Islet precursor cell (in vitro differentiated cells): ENCODE data around the gene PLD5.
"Not testable (repeated sequence)": the region's sequence is repeated elsewhere in the genome, so short reads cannot be mapped to it uniquely, and the experiment has no call there.

Experiments
- DNase-seq: peaks from one replicate; pipeline ENCODE4 v3.0.0-alpha.2; 2018

PLD5 gene

DNA sequence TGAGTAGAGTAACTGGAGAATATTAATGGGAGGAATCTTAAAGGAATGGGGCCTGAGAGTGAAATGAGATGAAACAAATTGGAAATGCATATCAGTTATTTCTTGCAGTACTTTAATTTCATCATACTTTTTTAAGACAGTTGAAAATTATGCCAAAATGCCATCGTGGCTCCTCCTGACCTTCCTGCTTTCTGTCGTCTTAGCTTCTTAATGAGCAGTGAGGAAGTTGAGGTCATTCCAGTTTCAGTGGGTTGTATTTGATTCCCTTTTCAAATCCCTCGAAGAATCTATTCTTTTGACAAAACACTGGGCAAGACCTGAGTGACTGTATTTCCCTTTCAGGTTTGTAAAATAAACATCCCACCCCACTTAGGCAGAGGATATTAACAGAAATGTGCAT is 390.7 kb downstream of the PLD5 start:
- no peak for DNase-seq

DNA sequence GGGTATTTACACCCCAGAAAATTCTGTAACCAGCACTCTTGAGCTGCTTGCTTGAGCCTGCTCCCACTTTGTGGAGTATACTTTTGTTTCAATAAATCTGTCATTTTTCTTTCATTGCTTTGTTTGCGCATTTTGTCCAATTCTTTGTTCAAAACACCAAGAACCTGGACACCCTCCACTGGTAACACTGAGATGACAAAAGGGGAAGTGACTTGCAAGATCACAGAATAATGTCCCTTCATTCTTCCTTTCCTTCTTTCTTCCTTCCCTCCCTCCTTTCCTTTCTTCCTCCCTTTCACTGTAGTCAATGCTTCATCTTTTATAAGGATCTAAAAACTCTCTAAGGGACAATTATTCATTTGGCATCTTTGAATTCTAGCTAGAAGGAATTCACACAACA is 391.1 kb downstream of the PLD5 start:
- DNase-seq: no peak

DNA sequence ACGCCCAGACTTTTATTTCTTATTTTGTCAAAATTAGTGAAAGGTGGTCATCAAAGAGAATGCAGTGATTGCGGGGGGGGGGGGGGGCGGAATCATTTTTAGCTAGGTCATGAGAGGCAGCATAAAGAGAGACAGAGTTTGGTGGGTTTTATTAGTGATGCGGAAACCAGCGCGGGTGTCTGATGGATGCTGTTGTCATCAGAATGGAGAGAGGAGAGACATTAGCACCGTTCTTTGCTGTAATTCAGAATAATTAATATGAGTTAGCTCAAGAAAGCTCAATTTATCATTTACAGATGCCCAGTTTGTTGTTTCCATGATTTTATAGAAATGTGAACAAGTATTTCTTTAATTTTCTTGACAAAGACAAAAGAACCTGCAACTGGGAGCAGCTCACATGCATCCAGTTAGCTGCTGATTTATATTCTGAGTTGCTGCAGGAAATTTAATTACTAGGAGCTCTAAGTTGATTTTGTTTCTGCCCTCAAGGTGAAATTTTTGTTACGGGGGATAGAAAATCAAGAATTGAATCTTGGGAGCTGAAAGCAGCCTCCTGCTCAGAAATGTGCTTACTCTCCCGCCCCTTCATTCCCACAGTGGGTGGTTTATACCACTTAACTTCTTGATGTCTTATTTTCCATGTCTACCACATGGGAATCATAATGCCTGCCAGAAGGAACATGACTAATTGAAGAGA is 392.2 kb downstream of the PLD5 start:
- no peak for DNase-seq

DNA sequence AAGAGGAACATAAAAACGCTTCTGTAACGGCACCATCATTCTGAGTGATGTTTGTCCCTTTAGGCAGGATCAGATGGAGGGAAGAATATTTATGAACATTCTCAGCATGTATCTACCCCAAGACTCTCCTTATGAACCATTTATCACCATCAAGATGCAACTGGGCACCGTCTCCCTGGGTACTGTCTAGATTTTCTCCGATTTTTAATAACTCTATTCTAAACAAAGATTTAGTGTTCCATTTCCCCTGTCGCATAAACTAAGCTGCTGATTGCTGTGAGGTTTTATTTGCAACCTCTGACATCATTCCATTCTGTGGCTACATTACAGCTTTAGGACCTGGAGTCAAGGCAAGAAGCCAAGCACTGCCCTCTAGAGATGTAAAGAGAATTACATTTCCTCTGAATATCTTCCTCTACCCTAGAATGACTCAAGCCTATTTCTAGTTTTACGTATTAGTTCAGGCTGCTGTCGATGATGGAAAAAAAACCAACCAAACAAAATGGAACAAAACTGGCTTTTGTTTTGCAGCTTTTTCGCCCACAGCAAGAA is 395.5 kb downstream of the PLD5 start:
- no peak for DNase-seq

DNA sequence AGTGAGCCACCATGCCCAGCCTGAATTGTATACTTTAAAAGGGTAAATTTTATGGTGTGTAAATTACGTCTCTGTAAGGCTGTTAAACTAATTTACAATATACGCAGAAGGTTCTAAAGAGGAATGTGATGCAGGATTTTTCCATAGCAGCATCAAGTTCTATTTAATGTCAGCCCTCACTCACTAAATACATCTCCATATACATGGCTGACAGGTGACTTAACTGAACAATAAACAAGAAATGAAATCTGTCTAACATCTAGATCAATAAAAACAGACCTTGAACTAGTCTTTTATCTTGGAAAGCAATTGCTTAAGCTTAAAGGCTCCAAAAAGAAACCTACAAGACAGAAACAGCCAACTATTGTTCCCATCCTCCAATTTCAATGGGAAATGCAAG is 404.1 kb downstream of the PLD5 start:
- DNase-seq: no peak

DNA sequence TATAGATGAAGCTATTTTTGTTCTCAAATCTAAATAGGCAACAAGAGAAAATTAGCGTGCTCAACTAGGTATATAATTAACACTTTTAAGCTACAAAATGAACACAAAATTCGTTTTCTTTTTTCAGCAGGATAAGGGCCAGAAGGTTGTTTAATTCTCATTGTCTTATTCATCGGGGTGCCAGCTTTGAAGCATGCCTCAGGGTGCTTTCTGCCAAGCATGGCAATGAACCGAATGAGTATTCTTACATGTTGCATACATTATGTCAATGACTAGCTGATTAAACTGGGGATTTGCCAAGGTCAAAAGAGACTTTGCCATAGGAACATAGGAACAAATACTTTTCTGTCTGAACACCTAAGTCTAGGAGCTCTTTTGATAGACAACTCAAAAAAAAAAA is 423.6 kb downstream of the PLD5 start:
- DNase-seq: no peak

DNA sequence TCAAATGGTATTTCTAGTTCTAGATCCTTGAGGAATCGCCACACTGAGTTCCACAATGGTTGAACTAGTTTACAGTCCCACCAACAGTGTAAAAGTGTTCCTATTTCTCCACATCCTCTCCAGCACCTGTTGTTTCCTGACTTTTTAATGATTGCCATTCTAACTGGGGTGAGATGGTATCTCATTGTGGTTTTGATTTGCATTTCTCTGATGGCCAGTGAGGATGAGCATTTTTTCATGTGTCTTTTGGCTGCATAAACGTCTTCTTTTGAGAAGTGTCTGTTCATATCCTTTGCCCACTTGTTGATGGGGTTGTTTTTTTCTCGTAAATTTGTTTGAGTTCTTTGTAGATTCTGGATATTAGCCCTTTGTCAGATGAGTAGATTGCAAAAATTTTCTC is 427.2 kb downstream of the PLD5 start:
- not testable (repeated sequence) for DNase-seq

DNA sequence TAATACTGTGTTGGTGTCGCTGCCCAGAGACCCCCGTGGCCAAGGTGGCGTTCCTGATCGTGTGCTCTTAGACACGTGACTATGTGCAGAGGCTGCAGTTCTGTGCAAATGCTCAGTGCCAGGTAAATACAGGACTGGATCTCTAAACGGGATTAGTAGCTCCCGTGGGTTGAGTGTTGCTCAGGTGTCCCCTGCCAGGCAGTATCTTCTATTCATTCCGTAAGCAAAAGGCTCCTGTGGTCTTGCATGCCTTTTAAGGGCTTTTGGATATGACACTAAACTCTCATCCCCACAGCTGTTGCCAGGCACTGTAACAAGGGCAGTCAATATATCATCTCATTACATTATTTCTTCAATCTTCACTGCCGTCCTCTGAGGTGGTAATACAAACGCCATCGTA is 431.4 kb downstream of the PLD5 start:
- no peak for DNase-seq

DNA sequence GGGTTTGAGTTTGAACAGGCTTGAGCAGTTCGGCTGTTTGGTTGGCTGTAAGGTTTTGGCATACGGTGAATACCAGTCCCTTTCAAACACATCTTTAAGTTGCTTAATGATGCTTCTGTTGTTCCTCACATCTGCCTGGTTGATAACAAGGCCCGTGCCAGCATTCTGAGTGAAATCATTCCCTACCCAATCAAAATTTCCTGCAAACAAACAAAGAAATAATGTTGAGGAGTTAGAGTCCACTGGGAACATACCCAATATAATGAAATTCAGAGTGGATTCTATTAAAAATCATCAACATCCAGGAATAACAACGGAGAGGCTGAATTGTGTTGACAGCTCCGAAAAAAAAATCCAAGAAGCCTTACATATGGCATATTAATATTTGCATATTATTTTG is 434.6 kb downstream of the PLD5 start:
- no peak for DNase-seq

DNA sequence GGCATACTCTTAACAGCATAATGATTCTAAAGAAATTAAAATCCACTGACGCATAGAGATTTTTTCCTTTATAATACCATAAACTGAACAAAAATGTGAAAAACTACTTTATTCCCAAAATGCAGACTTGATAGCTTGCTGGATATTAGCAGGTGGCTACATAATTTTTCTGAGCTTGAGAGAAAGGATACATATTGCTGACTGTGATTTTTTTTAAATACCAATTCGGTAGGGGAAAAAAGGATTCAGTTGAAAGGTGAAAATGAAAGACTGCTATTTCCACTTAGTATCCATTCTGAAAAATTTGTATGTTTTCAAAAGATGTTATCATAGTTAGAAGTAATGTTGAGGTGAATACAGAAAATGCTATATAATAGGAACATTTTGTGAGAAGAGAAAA is 435.6 kb downstream of the PLD5 start:
- no peak for DNase-seq

DNA sequence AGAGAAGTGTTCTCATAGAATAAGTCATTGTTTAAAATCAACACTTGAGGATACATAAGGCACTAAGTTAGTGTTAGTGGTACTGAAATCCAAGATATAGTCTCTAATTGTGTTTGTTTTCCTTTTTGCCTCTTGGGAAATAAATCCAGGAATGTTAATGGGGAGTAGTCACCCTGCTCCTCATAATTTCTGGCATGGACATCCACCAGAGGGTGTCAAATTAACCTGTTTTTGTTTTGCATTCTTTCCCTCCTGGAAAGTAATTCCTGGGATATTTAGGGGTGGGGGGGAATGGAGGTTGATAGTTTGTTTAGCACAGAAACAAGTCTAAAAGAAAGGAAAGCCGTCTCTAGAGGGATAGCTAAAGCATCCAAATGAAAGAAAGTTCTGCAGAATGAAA is 437.8 kb downstream of the PLD5 start:
- DNase-seq: no peak

DNA sequence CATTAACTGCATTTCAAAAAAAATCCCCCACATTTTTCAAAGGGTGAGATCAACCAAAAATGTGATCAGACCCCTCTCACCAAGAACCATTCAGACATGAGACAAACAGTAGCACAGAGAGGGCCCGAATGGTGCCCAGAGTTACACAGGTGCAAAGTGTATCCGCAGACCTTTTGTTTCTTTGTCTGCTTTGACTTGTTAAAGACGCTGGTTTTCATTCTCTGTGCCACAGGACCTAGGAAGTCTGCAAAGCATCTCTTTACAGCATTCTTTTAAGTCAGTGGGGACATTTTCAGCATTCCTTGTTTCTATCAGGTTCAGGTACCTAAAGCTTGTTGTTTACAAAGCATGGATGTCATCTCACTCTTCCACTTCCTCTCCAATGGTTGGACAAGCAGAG is 438.4 kb downstream of the PLD5 start:
- DNase-seq: peak; percentile 87

DNA sequence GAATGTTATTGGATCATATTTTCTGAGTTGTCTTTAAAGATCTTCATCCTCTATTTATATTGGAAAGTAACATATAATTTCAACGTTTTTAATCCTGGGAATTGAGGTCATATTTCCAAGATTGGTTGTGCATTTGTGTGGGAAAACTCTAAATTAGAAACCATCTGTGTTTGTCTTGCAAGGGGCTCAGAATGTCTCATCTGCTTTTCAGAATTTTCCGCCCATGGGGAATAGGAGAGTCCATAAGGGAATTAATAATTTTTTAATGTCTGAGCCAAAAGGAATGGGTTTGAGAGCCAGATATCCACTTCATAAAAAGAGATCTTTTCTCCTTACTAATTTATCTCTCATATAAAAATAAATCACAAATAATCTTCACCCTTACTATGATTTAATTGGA is 440.8 kb downstream of the PLD5 start:
- no peak for DNase-seq

DNA sequence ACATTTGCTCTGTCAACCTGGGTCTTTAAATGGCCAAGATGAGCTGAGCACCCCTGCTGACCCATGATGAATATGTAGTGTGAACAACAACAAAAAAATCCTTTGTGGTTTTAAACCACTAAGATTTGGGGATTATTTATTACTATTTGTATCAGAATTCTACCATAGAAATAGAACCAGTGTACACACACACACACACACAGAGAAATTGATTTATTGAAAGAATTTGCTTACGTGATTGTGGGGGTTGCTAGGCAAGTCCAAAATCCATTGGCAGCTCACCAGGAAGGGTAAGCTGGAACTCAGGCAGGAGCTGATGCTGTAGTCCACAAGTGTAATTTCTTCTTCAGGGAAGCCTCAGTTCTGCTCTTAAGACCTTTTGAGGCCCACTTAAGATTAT is 443.1 kb downstream of the PLD5 start:
- DNase-seq: no peak

DNA sequence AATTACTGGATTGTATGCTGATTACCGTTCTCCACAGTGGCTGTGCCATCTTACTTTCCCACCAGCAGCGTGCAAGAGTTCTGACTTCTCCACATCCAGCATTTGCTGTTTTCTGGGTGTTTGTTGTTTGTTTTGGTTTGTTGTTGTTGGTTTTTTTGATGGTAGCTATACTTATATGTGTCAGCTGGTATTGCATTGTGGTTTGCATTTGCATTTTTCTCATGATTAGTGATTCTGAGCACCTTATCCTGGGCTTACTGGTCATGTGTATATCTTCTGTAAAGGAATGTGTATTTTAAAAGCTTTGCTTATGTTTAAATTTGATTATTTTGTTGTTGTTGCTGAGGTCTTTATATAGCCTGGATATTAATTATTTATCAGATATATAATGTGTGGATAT is 458.7 kb downstream of the PLD5 start:
- no peak for DNase-seq

DNA sequence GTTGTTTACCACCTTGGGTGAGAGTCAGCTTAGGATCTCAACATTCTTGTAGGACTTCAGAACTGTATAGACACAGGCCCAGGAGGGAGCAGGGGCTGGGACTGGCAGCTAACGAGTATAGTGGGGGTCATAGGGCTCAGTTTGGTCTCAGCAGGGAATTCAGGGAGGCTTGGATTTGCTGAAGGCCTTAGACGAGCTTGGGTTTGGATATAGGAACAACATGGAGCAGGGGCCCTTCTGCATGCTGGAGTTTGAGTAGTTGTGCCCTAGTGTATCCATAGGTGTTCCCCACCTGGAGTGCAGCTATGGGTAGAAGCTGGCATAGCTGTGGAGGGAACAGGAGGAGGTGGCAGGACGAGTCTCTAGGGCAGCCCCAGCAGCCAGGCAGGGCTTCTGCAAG is 462.2 kb downstream of the PLD5 start:
- DNase-seq: no peak

DNA sequence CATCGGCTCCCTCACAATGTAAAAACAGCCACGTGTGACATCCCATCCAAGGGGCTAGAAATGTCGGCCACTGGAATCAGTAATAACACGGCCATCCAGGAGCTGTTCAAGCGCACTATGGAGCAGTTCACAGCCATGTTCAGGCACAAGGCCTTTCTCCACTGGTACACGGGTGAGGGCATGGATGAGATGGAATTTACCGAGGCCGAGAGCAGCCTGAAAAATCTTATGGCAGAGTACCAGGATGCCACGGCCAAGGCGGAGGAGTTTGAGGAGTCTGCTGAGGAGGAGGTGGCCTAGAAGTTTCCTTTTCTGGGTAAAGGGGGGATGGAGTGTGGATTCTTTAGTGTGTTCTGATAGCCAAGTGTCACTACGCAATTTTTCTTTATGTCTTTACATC is 464.5 kb downstream of the PLD5 start:
- no peak for DNase-seq

DNA sequence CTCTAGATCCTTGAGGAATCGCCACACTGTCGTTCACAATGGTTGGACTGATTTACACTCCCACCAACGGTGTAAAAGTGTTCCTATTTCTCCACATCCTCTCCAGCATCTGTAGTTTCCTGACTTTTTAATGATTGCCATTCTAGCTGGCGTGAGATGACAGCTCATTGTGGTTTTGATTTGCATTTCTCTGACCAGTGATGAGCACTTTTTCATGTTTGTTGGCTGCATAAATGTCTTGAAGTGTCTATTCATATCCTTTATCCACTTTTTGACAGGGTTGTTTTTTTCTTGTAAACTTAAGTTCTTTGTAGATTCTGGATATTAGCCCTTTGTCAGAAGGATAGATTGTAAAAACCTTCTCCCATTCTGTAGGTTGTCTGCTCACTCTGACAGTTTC is 465.9 kb downstream of the PLD5 start:
- DNase-seq: not testable (repeated sequence)

DNA sequence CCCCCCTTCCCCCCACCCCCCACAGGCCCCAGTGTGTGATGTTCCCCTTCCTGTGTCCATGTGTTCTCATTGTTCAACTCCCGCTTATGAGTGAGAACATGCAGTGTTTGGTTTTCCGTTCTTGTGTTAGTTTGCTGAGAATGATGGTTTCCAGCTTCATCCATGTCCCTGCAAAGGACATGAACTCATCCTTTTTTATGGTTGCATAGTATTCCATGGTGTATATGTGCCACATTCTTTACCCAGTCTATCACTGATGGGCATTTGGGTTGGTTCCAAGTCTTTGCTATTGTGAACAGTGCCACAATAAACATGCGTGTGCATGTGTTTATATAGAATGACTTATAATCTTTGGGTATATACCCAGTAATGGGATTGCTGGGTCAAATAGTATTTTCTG is 466.3 kb downstream of the PLD5 start:
- DNase-seq: not testable (repeated sequence)

DNA sequence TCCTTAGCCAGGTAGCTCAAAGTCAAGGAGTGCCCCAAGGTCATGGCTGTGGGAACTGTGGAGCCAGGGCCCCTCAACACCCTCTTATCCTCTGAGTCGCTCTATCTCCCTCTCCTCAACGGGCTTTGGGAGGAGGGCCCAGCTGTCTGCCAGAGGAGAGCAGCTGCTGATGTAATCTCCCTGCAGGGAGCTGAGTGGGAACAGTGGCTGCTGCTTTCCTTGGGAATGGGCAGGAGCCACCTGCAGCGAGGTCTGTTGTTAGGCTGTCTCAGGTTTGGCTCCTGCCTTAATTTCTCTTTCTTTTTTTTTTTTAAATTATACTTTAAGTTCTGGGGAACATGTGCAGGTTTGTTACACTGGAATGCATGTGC is 466.8 kb downstream of the PLD5 start:
- DNase-seq: no peak

DNA sequence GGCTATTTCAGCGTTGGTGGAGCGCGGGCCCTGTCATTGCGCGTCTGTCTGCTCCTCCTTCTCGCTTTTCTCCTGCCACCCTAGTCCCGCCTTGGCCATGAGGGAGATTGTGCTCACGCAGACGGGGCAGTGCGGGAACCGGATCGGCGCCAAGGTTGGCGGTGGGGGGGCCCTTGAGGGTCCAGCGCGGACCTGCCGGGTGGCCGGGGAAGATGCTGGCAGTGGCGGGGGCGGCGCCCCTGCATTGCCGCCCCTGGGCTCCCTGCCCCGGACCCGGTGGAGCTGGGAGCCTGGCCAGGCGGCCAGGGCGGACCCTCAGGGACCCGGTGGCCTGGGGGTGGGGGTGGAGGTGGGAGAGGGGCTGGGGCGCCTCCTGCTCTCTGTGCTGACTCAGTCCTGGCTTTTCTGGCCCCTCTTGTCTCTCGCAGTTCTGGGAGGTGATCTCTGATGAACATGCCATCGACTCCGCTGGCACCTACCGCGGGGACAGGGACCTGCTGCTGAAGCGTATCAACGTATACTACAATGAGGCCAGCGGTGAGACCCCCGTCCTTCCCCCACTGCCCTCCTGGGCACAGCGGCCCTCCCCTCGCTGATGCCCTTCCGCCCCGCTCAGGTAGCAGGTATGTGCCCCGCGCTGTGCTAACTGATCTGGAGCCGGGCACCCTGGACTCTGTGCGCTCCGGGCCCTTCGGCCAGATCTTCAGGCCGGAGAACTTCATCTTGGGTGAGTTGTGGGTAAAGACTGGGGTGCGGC is 467.3 kb downstream of the PLD5 start:
- DNase-seq: peak; percentile 42

DNA sequence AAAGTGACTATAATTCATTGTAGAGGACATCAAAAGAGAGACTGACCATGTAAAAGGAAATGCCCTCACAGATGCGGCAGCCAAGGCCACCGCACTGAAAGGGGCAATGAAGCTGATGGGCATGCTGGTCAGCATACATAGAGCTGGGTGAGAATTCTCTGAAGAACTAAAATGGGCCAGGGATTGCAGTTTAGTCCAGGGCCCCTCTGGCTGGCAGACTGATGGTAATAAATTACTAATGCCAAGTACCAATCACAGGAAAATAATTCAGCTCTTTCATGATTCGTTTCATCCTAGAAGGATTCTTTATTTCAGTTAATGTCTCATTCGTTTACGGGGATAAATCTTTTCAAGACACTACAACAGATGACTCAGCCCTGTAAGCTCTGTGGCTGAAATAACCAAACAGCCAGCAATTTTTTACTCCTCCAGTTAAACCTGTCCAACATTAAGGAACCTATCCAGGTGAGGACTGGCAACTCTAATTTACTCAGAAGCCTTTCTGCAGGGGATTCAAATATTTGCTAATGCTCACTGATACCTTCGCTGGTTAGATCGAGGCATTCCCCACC is 468.7 kb downstream of the PLD5 start:
- DNase-seq: peak; percentile 46

DNA sequence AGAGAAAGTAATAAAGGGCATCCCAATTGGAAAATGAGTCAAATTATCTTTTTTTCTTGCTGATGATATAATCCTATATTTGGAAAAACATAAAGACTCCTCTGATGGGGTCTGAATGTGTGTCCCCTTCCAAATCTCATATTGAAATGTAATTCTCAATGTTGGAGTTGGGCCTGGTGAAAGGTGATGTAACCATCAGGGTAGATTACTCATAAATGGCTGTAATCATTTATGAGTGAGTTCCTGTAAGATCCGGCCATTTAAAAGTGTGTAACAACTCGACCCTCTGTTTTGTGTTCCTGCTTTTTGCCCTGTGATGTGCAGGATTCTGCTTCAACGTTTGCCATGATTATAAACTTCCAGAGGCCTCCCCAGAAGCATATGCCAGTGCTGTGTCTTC is 481.3 kb downstream of the PLD5 start:
- no peak for DNase-seq

DNA sequence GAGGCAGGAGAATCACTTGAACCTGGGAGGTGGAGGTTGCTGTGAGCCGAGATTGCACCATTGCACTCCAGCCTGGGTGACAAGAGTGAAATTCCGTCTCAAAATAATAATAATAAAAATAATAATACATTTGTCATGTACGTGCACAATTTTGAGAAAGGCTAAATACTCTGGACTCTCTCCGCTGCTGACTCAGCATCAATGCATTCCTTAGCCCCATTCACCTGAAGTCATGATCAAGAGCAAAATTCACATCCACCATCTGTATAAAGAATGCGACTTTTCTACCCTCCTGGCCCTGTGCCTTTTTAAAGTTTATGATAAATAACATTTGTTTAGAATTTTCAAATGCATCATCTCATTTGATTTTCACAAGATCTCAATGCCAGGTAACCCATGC is 490.1 kb downstream of the PLD5 start:
- no peak for DNase-seq
